HG02981 (cell line): Measurements from ENCODE around the gene DDX11.
"Not testable (repeated sequence)": the region's sequence is repeated elsewhere in the genome, so short reads cannot be mapped to it uniquely, and the experiment has no call there.

Source experiments
- ATAC-seq: cut with Tn5 transposase; IDR thresholded peaks from one replicate; pipeline ENCODE4 v1.9.1; 2021; ENCODE audit warnings: mild to moderate bottlenecking, moderate library complexity; ENCODE audit not compliant: unreplicated experiment

Gene DDX11

GRCh38 chr12:31066196-31066595 is 7.5 kb upstream of the DDX11 start:
- not testable (repeated sequence) for ATAC-seq

GRCh38 chr12:31067656-31068055 is 6.0 kb upstream of the DDX11 start:
- ATAC-seq, result not testable (repeated sequence)

GRCh38 chr12:31070971-31071740 is 2.5 kb upstream of the DDX11 start:
- ATAC-seq, result not testable (repeated sequence)

- ATAC-seq, result not testable (repeated sequence)
These were observed 698 bp upstream of the DDX11 start for GRCh38 chr12:31072962-31073361.

GRCh38 chr12:31074333-31074874 is 744 bp downstream of the DDX11 start:
- ATAC-seq, result peak; percentile 41

- not testable (repeated sequence) for ATAC-seq
These were observed 2.5 kb downstream of the DDX11 start for GRCh38 chr12:31076150-31076549.

GRCh38 chr12:31077095-31077494 is 3.4 kb downstream of the DDX11 start:
- ATAC-seq, result not testable (repeated sequence)

GRCh38 chr12:31077998-31078397 is 4.3 kb downstream of the DDX11 start:
- not testable (repeated sequence) for ATAC-seq

GRCh38 chr12:31079421-31079820 is 5.8 kb downstream of the DDX11 start:
- not testable (repeated sequence) for ATAC-seq

- ATAC-seq, result not testable (repeated sequence)
These were observed 6.6 kb downstream of the DDX11 start for GRCh38 chr12:31080221-31080620.

- not testable (repeated sequence) for ATAC-seq
These were observed 7.6 kb downstream of the DDX11 start for GRCh38 chr12:31081274-31081673.

- ATAC-seq, result not testable (repeated sequence)
These were observed 10.6 kb downstream of the DDX11 start for GRCh38 chr12:31084241-31084640.

- ATAC-seq, result not testable (repeated sequence)
These were observed 12.4 kb downstream of the DDX11 start for GRCh38 chr12:31086032-31086431.

- not testable (repeated sequence) for ATAC-seq
These were observed 13.8 kb downstream of the DDX11 start for GRCh38 chr12:31087486-31087885.

GRCh38 chr12:31087956-31088355 is 14.3 kb downstream of the DDX11 start:
- ATAC-seq, result not testable (repeated sequence)

GRCh38 chr12:31089072-31089471 is 15.4 kb downstream of the DDX11 start:
- ATAC-seq, result no peak

- not testable (repeated sequence) for ATAC-seq
These were observed 18.0 kb downstream of the DDX11 start for GRCh38 chr12:31091629-31092028.

GRCh38 chr12:31092718-31093117 is 19.1 kb downstream of the DDX11 start:
- not testable (repeated sequence) for ATAC-seq

- ATAC-seq, result not testable (repeated sequence)
These were observed 21.6 kb downstream of the DDX11 start for GRCh38 chr12:31095080-31095860.

GRCh38 chr12:31096251-31097065 is 22.8 kb downstream of the DDX11 start:
- ATAC-seq, result not testable (repeated sequence)

- not testable (repeated sequence) for ATAC-seq
These were observed 24.2 kb downstream of the DDX11 start for GRCh38 chr12:31097819-31098218.
